ENCODE data around the gene KRTAP20-3. TPM values are rescaled to one million over a fixed set of nuclear protein-coding genes. Genes with fewer than 3 reads are reported as not detected.

The KRTAP20-3 gene
- total and polyA plus RNA-seq, 2 donors = not detected

DNA sequence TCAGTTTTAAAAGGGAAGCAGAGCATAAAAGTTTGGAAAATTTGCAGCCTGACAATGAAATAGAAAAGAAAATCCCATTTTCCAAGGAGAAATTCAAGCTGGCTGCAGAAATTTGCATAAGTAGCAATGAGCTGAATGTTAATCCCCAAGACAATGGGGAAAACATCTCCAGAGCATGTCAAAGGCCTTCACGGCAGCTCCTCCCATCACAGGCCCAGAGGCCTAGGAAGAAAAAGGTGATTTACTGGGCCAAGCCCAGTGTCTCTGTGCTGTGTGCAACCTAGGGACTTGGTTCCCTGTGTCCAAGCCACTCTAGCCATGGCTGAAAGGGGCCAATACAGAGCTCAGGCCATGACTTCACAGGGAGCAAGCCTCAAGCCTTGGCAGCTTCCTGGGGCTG is 26.1 kb downstream of the KRTAP20-3 start:
- no peaks in the 10 kb centered on the region for H3K27me3 ChIP-seq (ENCODE audit: control insufficient read depth in 2 of 2, insufficient read depth in 1 of 2, low read length in 1 of 2)
- no peaks in the 10 kb centered on the region for H3K9me3 ChIP-seq (ENCODE audit: control insufficient read depth in 2 of 2, insufficient read depth in 1 of 2, low read length in 1 of 2)
- H3K36me3 ChIP-seq (ENCODE audit: control insufficient read depth in 2 of 2, insufficient read depth in 2 of 2, low read length in 1 of 2) = no peaks in the 10 kb centered on the region
- no peak overlapping the region for H3K4me3 ChIP-seq (ENCODE audit: low read length in 2 of 2)
- H3K4me1 ChIP-seq (ENCODE audit: control insufficient read depth in 2 of 2, insufficient read depth in 2 of 2, low read length in 2 of 2) = no peaks in the 10 kb centered on the region
- DNase-seq (ENCODE audit: low read depth in 6 of 9, low spot score in 9 of 9) = no peak
- H3K27ac ChIP-seq (ENCODE audit: low read depth in 1 of 2, low read length in 1 of 2) = no peak overlapping the region
- 86% methylated on average over 1 of the region's 1 CpG for WGBS

GRCh38 chr21:30672985-30673650 is 30.5 kb downstream of the KRTAP20-3 start:
- H3K4me1 ChIP-seq (ENCODE audit: control insufficient read depth in 2 of 2, insufficient read depth in 2 of 2, low read length in 2 of 2) = no peaks in the 10 kb centered on the region
- no peak for DNase-seq (ENCODE audit: low read depth in 6 of 9, low spot score in 9 of 9)
- H3K9me3 ChIP-seq (ENCODE audit: control insufficient read depth in 2 of 2, insufficient read depth in 1 of 2, low read length in 1 of 2) = peaks cover 0 to 1% of the 10 kb centered on the region in 2 donors
- H3K36me3 ChIP-seq (ENCODE audit: control insufficient read depth in 2 of 2, insufficient read depth in 2 of 2, low read length in 1 of 2) = no peaks in the 10 kb centered on the region
- H3K27me3 ChIP-seq (ENCODE audit: control insufficient read depth in 2 of 2, insufficient read depth in 1 of 2, low read length in 1 of 2) = no peaks in the 10 kb centered on the region
- no peak overlapping the region for H3K4me3 ChIP-seq (ENCODE audit: low read length in 2 of 2)
- WGBS = 92% methylated on average over 2 of the region's 2 CpGs
- no peak overlapping the region for H3K27ac ChIP-seq (ENCODE audit: low read depth in 1 of 2, low read length in 1 of 2)

DNA sequence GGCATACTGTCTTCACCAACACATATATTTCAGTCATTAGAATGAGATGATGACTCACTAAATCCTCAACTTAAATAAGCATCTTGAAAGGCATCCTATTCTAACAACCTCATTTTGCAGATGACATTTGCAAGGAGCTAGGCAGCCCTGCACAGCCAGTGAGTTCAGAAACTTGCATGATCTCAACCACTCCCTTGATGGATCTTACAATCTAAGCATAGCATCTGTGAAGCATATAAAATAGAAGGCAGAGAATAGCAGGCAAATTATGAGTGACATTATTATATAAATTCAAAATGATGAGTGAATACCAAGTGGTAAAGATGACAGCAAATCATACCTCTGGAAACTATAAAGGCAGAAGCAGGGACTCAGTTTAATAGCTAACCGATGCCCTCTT is 31.6 kb downstream of the KRTAP20-3 start:
- no peak for DNase-seq (ENCODE audit: low read depth in 6 of 9, low spot score in 9 of 9)
- Histone ChIP-seq H3K36me3 (ENCODE audit: control insufficient read depth in 2 of 2, insufficient read depth in 2 of 2, low read length in 1 of 2) (no peaks in the 10 kb centered on the region), H3K4me3 (ENCODE audit: low read length in 2 of 2) (no peak overlapping the region), H3K4me1 (ENCODE audit: control insufficient read depth in 2 of 2, insufficient read depth in 2 of 2, low read length in 2 of 2) (no peaks in the 10 kb centered on the region), H3K27ac (ENCODE audit: low read depth in 1 of 2, low read length in 1 of 2) (no peak overlapping the region), H3K9me3 (ENCODE audit: control insufficient read depth in 2 of 2, insufficient read depth in 1 of 2, low read length in 1 of 2) (peaks cover 0 to 1% of the 10 kb centered on the region in 2 donors), H3K27me3 (ENCODE audit: control insufficient read depth in 2 of 2, insufficient read depth in 1 of 2, low read length in 1 of 2) (no peaks in the 10 kb centered on the region)
- WGBS = 77% methylated on average over 1 of the region's 1 CpG

- H3K4me3 ChIP-seq (ENCODE audit: low read length in 2 of 2) = no peak overlapping the region
- no peaks in the 10 kb centered on the region for H3K27me3 ChIP-seq (ENCODE audit: control insufficient read depth in 2 of 2, insufficient read depth in 1 of 2, low read length in 1 of 2)
- peaks cover 0 to 1% of the 10 kb centered on the region in 2 donors for H3K9me3 ChIP-seq (ENCODE audit: control insufficient read depth in 2 of 2, insufficient read depth in 1 of 2, low read length in 1 of 2)
- no peak overlapping the region for H3K27ac ChIP-seq (ENCODE audit: low read depth in 1 of 2, low read length in 1 of 2)
- no peak for DNase-seq (ENCODE audit: low read depth in 6 of 9, low spot score in 9 of 9)
- H3K4me1 ChIP-seq (ENCODE audit: control insufficient read depth in 2 of 2, insufficient read depth in 2 of 2, low read length in 2 of 2) = no peaks in the 10 kb centered on the region
- H3K36me3 ChIP-seq (ENCODE audit: control insufficient read depth in 2 of 2, insufficient read depth in 2 of 2, low read length in 1 of 2) = no peaks in the 10 kb centered on the region
These were observed 34.1 kb downstream of the KRTAP20-3 start for GRCh38 chr21:30676737-30677136.

DNA sequence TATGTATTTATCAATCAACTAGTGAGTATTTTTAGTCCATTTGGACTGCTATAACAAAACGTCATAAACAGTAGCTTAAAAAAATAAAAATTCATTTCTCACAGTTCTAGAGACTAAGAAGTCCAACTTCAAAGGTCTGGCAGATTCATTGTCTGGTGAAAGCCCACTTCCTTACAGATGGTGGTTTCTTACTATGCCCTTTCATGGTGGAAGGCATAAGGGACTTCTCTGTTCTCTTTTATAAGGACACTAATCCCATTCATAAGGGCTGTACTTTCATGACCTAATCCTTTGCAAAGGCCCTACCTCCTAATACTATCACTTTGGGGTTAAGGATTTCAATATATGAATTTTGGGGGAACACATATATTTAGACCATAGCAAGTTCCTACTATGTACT is 37.9 kb downstream of the KRTAP20-3 start:
- 71% methylated on average over 1 of the region's 1 CpG for WGBS
- no peaks in the 10 kb centered on the region for H3K9me3 ChIP-seq (ENCODE audit: control insufficient read depth in 2 of 2, insufficient read depth in 1 of 2, low read length in 1 of 2)
- H3K4me1 ChIP-seq (ENCODE audit: control insufficient read depth in 2 of 2, insufficient read depth in 2 of 2, low read length in 2 of 2) = no peaks in the 10 kb centered on the region
- H3K4me3 ChIP-seq (ENCODE audit: low read length in 2 of 2) = no peak overlapping the region
- H3K27me3 ChIP-seq (ENCODE audit: control insufficient read depth in 2 of 2, insufficient read depth in 1 of 2, low read length in 1 of 2) = no peaks in the 10 kb centered on the region
- no peak for DNase-seq (ENCODE audit: low read depth in 6 of 9, low spot score in 9 of 9)
- H3K36me3 ChIP-seq (ENCODE audit: control insufficient read depth in 2 of 2, insufficient read depth in 2 of 2, low read length in 1 of 2) = no peaks in the 10 kb centered on the region
- H3K27ac ChIP-seq (ENCODE audit: low read depth in 1 of 2, low read length in 1 of 2) = no peak overlapping the region

- DNase-seq (ENCODE audit: low read depth in 6 of 9, low spot score in 9 of 9) = no peak
- no peak overlapping the region for H3K4me3 ChIP-seq (ENCODE audit: low read length in 2 of 2)
- H3K4me1 ChIP-seq (ENCODE audit: control insufficient read depth in 2 of 2, insufficient read depth in 2 of 2, low read length in 2 of 2) = no peaks in the 10 kb centered on the region
- no peaks in the 10 kb centered on the region for H3K36me3 ChIP-seq (ENCODE audit: control insufficient read depth in 2 of 2, insufficient read depth in 2 of 2, low read length in 1 of 2)
- no peaks in the 10 kb centered on the region for H3K9me3 ChIP-seq (ENCODE audit: control insufficient read depth in 2 of 2, insufficient read depth in 1 of 2, low read length in 1 of 2)
- WGBS = 89% methylated on average over 6 of the region's 6 CpGs
- no peaks in the 10 kb centered on the region for H3K27me3 ChIP-seq (ENCODE audit: control insufficient read depth in 2 of 2, insufficient read depth in 1 of 2, low read length in 1 of 2)
- no peak overlapping the region for H3K27ac ChIP-seq (ENCODE audit: low read depth in 1 of 2, low read length in 1 of 2)
These were observed 41.8 kb downstream of the KRTAP20-3 start for GRCh38 chr21:30684506-30684905.

DNA sequence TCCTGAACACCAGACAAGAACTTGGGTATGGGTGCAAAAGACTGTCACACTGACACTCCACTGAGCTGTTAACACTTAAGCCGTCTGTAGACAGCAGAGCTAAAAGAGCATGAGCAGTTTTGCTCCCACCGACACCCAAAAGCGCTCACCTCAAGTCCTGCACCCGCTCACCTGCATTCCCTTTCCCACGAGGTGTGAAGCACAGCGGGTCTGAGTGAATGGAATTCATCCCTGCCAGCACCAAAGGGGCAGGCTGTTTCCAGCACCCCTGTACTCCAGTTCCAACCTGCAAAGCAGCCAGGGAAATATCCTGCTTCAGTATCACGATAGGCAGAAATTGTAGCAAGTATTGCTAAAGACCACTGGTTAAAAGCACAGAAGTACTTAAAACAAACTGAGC is 47.2 kb downstream of the KRTAP20-3 start:
- no peaks in the 10 kb centered on the region for H3K4me1 ChIP-seq (ENCODE audit: control insufficient read depth in 2 of 2, insufficient read depth in 2 of 2, low read length in 2 of 2)
- no peaks in the 10 kb centered on the region for H3K36me3 ChIP-seq (ENCODE audit: control insufficient read depth in 2 of 2, insufficient read depth in 2 of 2, low read length in 1 of 2)
- no peak overlapping the region for H3K4me3 ChIP-seq (ENCODE audit: low read length in 2 of 2)
- no peaks in the 10 kb centered on the region for H3K9me3 ChIP-seq (ENCODE audit: control insufficient read depth in 2 of 2, insufficient read depth in 1 of 2, low read length in 1 of 2)
- no peak overlapping the region for H3K27ac ChIP-seq (ENCODE audit: low read depth in 1 of 2, low read length in 1 of 2)
- no peaks in the 10 kb centered on the region for H3K27me3 ChIP-seq (ENCODE audit: control insufficient read depth in 2 of 2, insufficient read depth in 1 of 2, low read length in 1 of 2)
- DNase-seq (ENCODE audit: low read depth in 6 of 9, low spot score in 9 of 9) = no peak
- 64% methylated on average over 7 of the region's 7 CpGs for WGBS

Other genes with a start within 250 kb of the KRTAP20-3 start
- not detected for gene KRTAP13-1, start 246.8 kb upstream of the KRTAP20-3 start, total RNA-seq
- 0.16 TPM for gene KRTAP13-1, start 246.8 kb upstream of the KRTAP20-3 start, polyA plus RNA-seq
- not detected for gene KRTAP13-3, start 216.9 kb upstream of the KRTAP20-3 start, total RNA-seq
- gene KRTAP13-3, start 216.9 kb upstream of the KRTAP20-3 start, polyA plus RNA-seq = not detected
- 0.05 TPM for gene KRTAP13-4, start 212.6 kb upstream of the KRTAP20-3 start, total RNA-seq
- gene KRTAP13-4, start 212.6 kb upstream of the KRTAP20-3 start, polyA plus RNA-seq = 0.34 TPM
- not detected for gene KRTAP15-1, start 202.6 kb upstream of the KRTAP20-3 start, total RNA-seq
- not detected for gene KRTAP15-1, start 202.6 kb upstream of the KRTAP20-3 start, polyA plus RNA-seq
- not detected for gene KRTAP19-1, start 162.5 kb upstream of the KRTAP20-3 start, total RNA-seq
- gene KRTAP19-1, start 162.5 kb upstream of the KRTAP20-3 start, polyA plus RNA-seq = 0.14 TPM
- gene KRTAP19-2, start 155.4 kb upstream of the KRTAP20-3 start, total RNA-seq = not detected
- not detected for gene KRTAP19-2, start 155.4 kb upstream of the KRTAP20-3 start, polyA plus RNA-seq
- not detected for gene KRTAP19-3, start 150.9 kb upstream of the KRTAP20-3 start, total RNA-seq
- gene KRTAP19-3, start 150.9 kb upstream of the KRTAP20-3 start, polyA plus RNA-seq = 2.4 TPM
- gene KRTAP19-4, start 145.7 kb upstream of the KRTAP20-3 start, total RNA-seq = not detected
- not detected for gene KRTAP19-4, start 145.7 kb upstream of the KRTAP20-3 start, polyA plus RNA-seq
- 0.19 TPM for gene KRTAP19-5, start 140.7 kb upstream of the KRTAP20-3 start, total RNA-seq
- gene KRTAP19-5, start 140.7 kb upstream of the KRTAP20-3 start, polyA plus RNA-seq = 0.91 TPM
- not detected for gene KRTAP19-6, start 101.0 kb upstream of the KRTAP20-3 start, total RNA-seq
- not detected for gene KRTAP19-6, start 101.0 kb upstream of the KRTAP20-3 start, polyA plus RNA-seq
- gene KRTAP19-7, start 81.5 kb upstream of the KRTAP20-3 start, total RNA-seq = not detected
- not detected for gene KRTAP19-7, start 81.5 kb upstream of the KRTAP20-3 start, polyA plus RNA-seq
- not detected for gene KRTAP22-2, start 52.5 kb upstream of the KRTAP20-3 start, total RNA-seq
- not detected for gene KRTAP22-2, start 52.5 kb upstream of the KRTAP20-3 start, polyA plus RNA-seq
- not detected for gene KRTAP6-3, start 50.4 kb upstream of the KRTAP20-3 start, total RNA-seq
- not detected for gene KRTAP6-3, start 50.4 kb upstream of the KRTAP20-3 start, polyA plus RNA-seq
- not detected for gene KRTAP6-2, start 44.0 kb upstream of the KRTAP20-3 start, total RNA-seq
- not detected for gene KRTAP6-2, start 44.0 kb upstream of the KRTAP20-3 start, polyA plus RNA-seq
- gene KRTAP22-1, start 41.8 kb upstream of the KRTAP20-3 start, total RNA-seq = not detected
- gene KRTAP22-1, start 41.8 kb upstream of the KRTAP20-3 start, polyA plus RNA-seq = not detected
- not detected for gene KRTAP6-1, start 28.9 kb upstream of the KRTAP20-3 start, total RNA-seq
- not detected for gene KRTAP6-1, start 28.9 kb upstream of the KRTAP20-3 start, polyA plus RNA-seq
- gene KRTAP20-1, start 26.4 kb upstream of the KRTAP20-3 start, total RNA-seq = not detected
- gene KRTAP20-1, start 26.4 kb upstream of the KRTAP20-3 start, polyA plus RNA-seq = not detected
- gene KRTAP20-4, start 22.2 kb upstream of the KRTAP20-3 start, total RNA-seq = not detected
- gene KRTAP20-4, start 22.2 kb upstream of the KRTAP20-3 start, polyA plus RNA-seq = not detected
- gene KRTAP20-2, start 7.7 kb upstream of the KRTAP20-3 start, total RNA-seq = not detected
- gene KRTAP20-2, start 7.7 kb upstream of the KRTAP20-3 start, polyA plus RNA-seq = not detected
- gene KRTAP21-3, start 75.9 kb downstream of the KRTAP20-3 start, total RNA-seq = not detected
- gene KRTAP21-3, start 75.9 kb downstream of the KRTAP20-3 start, polyA plus RNA-seq = not detected
- gene KRTAP21-2, start 104.4 kb downstream of the KRTAP20-3 start, total RNA-seq = not detected
- not detected for gene KRTAP21-2, start 104.4 kb downstream of the KRTAP20-3 start, polyA plus RNA-seq
- gene KRTAP21-1, start 112.6 kb downstream of the KRTAP20-3 start, total RNA-seq = not detected
- not detected for gene KRTAP21-1, start 112.6 kb downstream of the KRTAP20-3 start, polyA plus RNA-seq
- gene KRTAP8-1, start 170.4 kb downstream of the KRTAP20-3 start, total RNA-seq = not detected
- 0.16 TPM for gene KRTAP8-1, start 170.4 kb downstream of the KRTAP20-3 start, polyA plus RNA-seq
- not detected for gene KRTAP7-1, start 186.9 kb downstream of the KRTAP20-3 start, total RNA-seq
- 0.23 TPM for gene KRTAP7-1, start 186.9 kb downstream of the KRTAP20-3 start, polyA plus RNA-seq
- gene KRTAP11-1, start 238.7 kb downstream of the KRTAP20-3 start, total RNA-seq = 0.09 TPM
- gene KRTAP11-1, start 238.7 kb downstream of the KRTAP20-3 start, polyA plus RNA-seq = 0.16 TPM

All from thymus (tissue), 11 donors.